ENCODE data around the gene FCN3. TPM values are rescaled to one million over a fixed set of nuclear protein-coding genes. Genes with fewer than 3 reads are reported as not detected.
"Not testable (repeated sequence)": the region's sequence is repeated elsewhere in the genome, so short reads cannot be mapped to it uniquely, and the experiment has no call there.

FCN3 gene
- total and polyA plus RNA-seq, 2 donors (not counting 1 experiment from before 2014, with no cell fraction given) = not detected

DNA sequence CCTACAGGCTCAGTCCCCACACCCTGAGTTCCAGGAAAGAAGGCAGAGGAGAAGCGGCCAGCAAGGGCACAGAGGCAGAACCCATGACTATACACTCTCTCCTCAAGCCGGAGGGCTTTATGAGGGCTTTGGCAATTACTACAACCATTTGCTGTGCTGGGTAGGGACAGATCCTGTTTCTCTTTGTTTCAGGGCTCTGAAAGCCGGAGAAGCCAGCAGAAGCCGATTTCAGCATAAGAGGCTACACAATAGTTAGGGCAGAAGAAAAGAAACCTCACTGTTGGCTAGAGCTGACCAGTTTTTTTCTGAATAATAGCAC is 31.7 kb upstream of the FCN3 start:
- peaks cover 8 to 44% of the 10 kb centered on the region in 2 experiments for H3K36me3 ChIP-seq (replicated peaks in 1 of 2; ENCODE audit: control extremely low read depth in 1 of 2, control insufficient read depth in 1 of 2, extremely low read depth in 1 of 2, insufficient read depth in 2 of 2, low read length in 1 of 2)
- no peaks in the 10 kb centered on the region for H3K9me3 ChIP-seq (ENCODE audit: control extremely low read depth in 1 of 3, control insufficient read depth in 2 of 3, insufficient read depth in 1 of 3, low read length in 2 of 3)
- peaks cover 47 to 62% of the 10 kb centered on the region in 2 donors for H3K4me1 ChIP-seq (ENCODE audit: control insufficient read depth in 2 of 2, insufficient read depth in 2 of 2, low read length in 2 of 2)
- TF ChIP-seq, protein P1, sequence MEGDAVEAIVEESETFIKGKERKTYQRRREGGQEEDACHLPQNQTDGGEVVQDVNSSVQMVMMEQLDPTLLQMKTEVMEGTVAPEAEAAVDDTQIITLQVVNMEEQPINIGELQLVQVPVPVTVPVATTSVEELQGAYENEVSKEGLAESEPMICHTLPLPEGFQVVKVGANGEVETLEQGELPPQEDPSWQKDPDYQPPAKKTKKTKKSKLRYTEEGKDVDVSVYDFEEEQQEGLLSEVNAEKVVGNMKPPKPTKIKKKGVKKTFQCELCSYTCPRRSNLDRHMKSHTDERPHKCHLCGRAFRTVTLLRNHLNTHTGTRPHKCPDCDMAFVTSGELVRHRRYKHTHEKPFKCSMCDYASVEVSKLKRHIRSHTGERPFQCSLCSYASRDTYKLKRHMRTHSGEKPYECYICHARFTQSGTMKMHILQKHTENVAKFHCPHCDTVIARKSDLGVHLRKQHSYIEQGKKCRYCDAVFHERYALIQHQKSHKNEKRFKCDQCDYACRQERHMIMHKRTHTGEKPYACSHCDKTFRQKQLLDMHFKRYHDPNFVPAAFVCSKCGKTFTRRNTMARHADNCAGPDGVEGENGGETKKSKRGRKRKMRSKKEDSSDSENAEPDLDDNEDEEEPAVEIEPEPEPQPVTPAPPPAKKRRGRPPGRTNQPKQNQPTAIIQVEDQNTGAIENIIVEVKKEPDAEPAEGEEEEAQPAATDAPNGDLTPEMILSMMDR (IDR thresholded peaks at IDR 0.05) = no peak
- no peak for TF ChIP-seq EZH2 (IDR thresholded peaks at IDR 0.05; ENCODE audit: borderline replicate concordance, insufficient read depth, low read depth, low read length, poor library complexity, severe bottlenecking)
- Mint-ChIP-seq H3K9me3 (ENCODE audit: insufficient read depth) (no peaks in the 10 kb centered on the region), H3K4me3 (no peak overlapping the region), H3K27ac (peak overlapping the region; percentile 75), H3K4me1 (peaks cover 60% of the 10 kb centered on the region), H3K27me3 (no peaks in the 10 kb centered on the region)
- H3K4me2 ChIP-seq (replicated peaks; ENCODE audit: low read depth, low read length, poor library complexity, severe bottlenecking) = no peak overlapping the region
- peaks cover 4% of the 10 kb centered on the region for H3K79me2 ChIP-seq (ENCODE audit: control insufficient read depth, insufficient read depth, low read length)
- no peak overlapping the region for H2AFZ ChIP-seq (ENCODE audit: insufficient read depth, low read depth, low read length, poor library complexity, severe bottlenecking)
- no peak for DNase-seq
- CTCF ChIA-PET = interaction anchor here (0.9 to 3.7 kb wide), 2 partner anchors 9 to 257 kb away, joined by 3 to 23 read pairs; no protein-coding TSS in a partner anchor
- H3K9ac ChIP-seq (ENCODE audit: low read length) = no peak overlapping the region
- intact Hi-C loops (cut with micrococcal nuclease) = no loop called here
- H4K20me1 ChIP-seq (ENCODE audit: control insufficient read depth, insufficient read depth, low read length, poor library complexity, severe bottlenecking) = peaks cover 10% of the 10 kb centered on the region
- H3K4me3 ChIP-seq (ENCODE audit: control extremely low read depth in 1 of 5, extremely low read depth in 1 of 5, insufficient read depth in 1 of 5, low read depth in 2 of 5, low read length in 4 of 5) = no peak overlapping the region
- H3K27ac ChIP-seq (ENCODE audit: low read length in 2 of 2) = peak overlapping the region in 1 of 2 donors; percentile 75
- POLR2A ChIA-PET = no interaction called here
- WGBS (ENCODE audit: insufficient coverage) = 100% methylated on average over 2 of the region's 4 CpGs
- no peaks in the 10 kb centered on the region for H3K27me3 ChIP-seq (replicated peaks in 1 of 4; ENCODE audit: control extremely low read depth in 1 of 4, control insufficient read depth in 3 of 4, insufficient read depth in 4 of 4, low read length in 3 of 4)
- ATAC-seq (ENCODE audit: low read depth) = no peak

DNA sequence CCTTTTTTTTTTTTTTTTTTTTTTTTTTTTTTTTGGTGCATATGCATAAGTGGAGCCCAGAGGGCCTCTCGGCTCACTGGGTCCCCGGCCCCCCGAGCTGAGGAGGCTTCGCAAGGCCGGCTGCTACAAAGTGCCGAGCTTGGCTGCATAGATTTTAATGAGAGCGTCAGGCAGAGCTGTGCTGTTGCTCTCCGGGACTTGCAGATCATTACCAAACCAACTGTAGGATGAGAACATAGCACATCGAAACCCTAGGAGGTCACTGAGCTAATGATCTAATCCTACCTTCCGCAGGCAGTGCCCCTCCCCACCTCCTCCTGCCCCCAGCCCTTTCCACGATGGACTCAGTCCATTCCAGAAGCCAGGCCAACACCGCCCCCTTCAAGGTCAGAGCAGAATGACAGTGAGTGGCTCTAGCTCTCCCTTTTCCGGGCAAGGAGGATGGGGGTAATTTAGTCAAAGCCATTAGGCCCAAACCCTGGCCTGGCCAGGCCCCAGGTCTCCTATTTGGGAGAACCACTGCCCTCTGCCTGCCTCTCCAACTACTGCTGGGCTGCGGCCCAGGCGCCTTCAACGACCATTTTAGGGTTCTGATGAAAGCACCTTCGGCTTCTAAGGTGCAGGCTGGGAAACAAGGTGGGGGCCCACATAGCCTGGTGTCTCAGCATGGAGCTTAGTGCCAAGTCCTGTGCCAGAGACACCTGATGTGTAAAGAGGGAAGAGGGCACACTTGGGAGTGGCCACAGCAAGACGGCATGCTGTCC is 31.2 kb upstream of the FCN3 start:
- 93% methylated on average over 13 of the region's 18 CpGs for WGBS (ENCODE audit: insufficient coverage)
- intact Hi-C loops (cut with micrococcal nuclease); H3K4me2 ChIP-seq (replicated peaks; ENCODE audit: low read depth, low read length, poor library complexity, severe bottlenecking); H3K27me3 ChIP-seq (replicated peaks in 1 of 4; ENCODE audit: control extremely low read depth in 1 of 4, control insufficient read depth in 3 of 4, insufficient read depth in 4 of 4, low read length in 3 of 4); H3K9me3 Mint-ChIP-seq (ENCODE audit: insufficient read depth); H3K9ac ChIP-seq (ENCODE audit: low read length); H2AFZ ChIP-seq (ENCODE audit: insufficient read depth, low read depth, low read length, poor library complexity, severe bottlenecking); H4K20me1 ChIP-seq (ENCODE audit: control insufficient read depth, insufficient read depth, low read length, poor library complexity, severe bottlenecking); POLR2A ChIA-PET; H3K9me3 ChIP-seq (ENCODE audit: control extremely low read depth in 1 of 3, control insufficient read depth in 2 of 3, insufficient read depth in 1 of 3, low read length in 2 of 3); DNase-seq; ATAC-seq (ENCODE audit: low read depth); H3K4me3 Mint-ChIP-seq; H3K4me3 ChIP-seq (ENCODE audit: control extremely low read depth in 1 of 5, extremely low read depth in 1 of 5, insufficient read depth in 1 of 5, low read depth in 2 of 5, low read length in 4 of 5); H3K79me2 ChIP-seq (ENCODE audit: control insufficient read depth, insufficient read depth, low read length); H3K27me3 Mint-ChIP-seq: not testable (repeated sequence)
- Histone ChIP-seq H3K4me1 (ENCODE audit: control insufficient read depth in 2 of 2, insufficient read depth in 2 of 2, low read length in 2 of 2) (peaks cover 47 to 66% of the 10 kb centered on the region in 2 donors), H3K36me3 (replicated peaks in 1 of 2; ENCODE audit: control extremely low read depth in 1 of 2, control insufficient read depth in 1 of 2, extremely low read depth in 1 of 2, insufficient read depth in 2 of 2, low read length in 1 of 2) (peaks cover 8 to 39% of the 10 kb centered on the region in 2 experiments), H3K27ac (ENCODE audit: low read length in 2 of 2) (peak overlapping the region in 1 of 2 donors; percentile 75)
- Mint-ChIP-seq H3K27ac (peak overlapping the region; percentile 75), H3K4me1 (peaks cover 59% of the 10 kb centered on the region)
- CTCF ChIA-PET = interaction anchor here (0.6 to 5.6 kb wide), 7 partner anchors 10 to 199 kb away, joined by 3 to 114 read pairs (median 4); partner anchors contain the start of gene AHDC1
